Measurements from ENCODE around the gene WFDC1.

WFDC1 gene

GRCh38 chr16:84294531-84295142 lies at the start of gene WFDC1:
WFDC1 (plus strand) TSS chr16:84294878; CDS start chr16:84294972, 94 bp downstream.
- DNase-seq = no peak

GRCh38 chr16:84245956-84246678 lies 48.6 kb upstream of the WFDC1 start:
- no peak for DNase-seq

DNA sequence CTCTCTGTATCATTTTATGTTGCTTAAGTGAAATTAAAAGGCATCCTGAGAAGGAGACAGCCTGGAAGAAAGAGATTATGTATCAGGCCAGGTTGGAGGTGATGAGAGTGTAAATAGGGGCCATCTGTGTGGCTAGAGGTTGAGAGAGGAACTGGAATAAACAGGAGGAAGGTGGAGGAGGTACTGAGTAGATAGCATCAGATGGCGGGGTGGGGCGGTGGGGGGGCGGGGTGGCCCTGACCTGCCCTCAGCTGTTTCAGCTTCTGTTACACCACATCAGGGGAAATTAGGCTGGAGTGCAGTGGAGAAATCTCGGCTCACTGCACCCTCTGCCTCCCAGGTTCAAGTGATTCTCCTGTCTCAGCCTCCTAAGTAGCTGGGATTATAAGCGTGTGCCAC lies 48.0 kb upstream of the WFDC1 start:
- DNase-seq = no peak

DNA sequence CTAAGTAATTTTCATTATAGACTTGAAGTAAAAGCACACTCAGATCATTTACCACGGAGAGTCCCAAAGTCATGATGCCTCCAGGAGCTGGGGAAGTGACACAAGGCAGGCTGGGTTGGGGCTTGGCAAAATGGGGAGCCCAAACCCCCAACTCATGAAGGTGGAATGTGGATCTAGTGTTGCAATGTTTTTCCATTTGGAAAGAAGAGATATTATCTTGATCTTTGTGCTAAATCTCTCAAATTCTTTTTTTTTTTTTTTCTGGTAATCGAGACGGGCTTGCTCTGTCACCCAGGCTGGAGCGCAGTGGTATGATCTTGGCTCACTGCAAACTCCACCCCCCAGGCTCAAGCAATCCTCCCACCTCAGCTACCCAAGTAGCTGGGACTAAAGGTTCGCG lies 47.3 kb upstream of the WFDC1 start:
- DNase-seq = no peak

GRCh38 chr16:84247844-84248243 lies 46.8 kb upstream of the WFDC1 start:
- DNase-seq = no peak

GRCh38 chr16:84252184-84252583 lies 42.5 kb upstream of the WFDC1 start:
- no peak for DNase-seq

GRCh38 chr16:84253173-84253572 lies 41.5 kb upstream of the WFDC1 start:
- DNase-seq = no peak

DNA sequence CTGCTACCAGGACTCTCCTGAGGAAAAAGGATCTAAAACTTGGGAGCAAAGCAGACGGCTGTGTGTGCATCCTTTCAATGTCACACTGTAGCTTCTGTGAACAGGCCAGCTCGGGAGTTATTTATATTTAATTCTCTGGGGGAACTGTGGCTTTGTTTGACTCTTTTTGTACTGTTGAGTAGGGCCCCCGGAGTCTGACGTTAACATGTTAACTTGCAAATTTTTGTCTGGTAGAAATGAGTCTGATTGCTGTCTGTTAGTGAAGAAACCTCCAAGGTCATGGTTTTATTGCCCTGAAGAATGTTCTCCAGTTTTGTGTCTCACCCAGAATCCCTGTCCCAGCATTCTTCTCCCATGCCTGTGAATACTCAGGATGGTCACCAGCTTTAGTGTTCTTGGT lies 40.6 kb upstream of the WFDC1 start:
- DNase-seq = no peak

GRCh38 chr16:84255050-84255810 lies 39.4 kb upstream of the WFDC1 start:
- no peak for DNase-seq

DNA sequence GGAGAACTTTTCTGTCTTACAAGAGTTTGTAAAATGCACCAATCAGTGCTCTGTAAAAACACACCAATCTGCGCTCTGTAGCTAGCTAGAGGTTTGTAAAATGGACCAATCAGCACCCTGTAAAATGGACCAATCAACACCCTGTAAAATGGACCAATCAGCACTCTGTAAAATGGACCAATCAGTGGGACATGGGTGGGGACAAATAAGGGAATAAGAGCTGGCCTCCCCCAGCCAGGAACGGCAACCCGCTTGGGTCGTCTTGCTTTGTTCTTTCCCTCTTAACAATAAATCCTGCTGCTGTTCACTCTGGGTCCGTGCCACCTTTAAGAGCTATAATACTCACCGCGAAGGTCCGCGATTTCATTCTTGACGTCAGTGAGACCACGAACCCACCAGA lies 36.4 kb upstream of the WFDC1 start:
- no peak for DNase-seq

- DNase-seq = no peak
Observed at GRCh38 chr16:84259691-84260090, 35.0 kb upstream of the WFDC1 start.

DNA sequence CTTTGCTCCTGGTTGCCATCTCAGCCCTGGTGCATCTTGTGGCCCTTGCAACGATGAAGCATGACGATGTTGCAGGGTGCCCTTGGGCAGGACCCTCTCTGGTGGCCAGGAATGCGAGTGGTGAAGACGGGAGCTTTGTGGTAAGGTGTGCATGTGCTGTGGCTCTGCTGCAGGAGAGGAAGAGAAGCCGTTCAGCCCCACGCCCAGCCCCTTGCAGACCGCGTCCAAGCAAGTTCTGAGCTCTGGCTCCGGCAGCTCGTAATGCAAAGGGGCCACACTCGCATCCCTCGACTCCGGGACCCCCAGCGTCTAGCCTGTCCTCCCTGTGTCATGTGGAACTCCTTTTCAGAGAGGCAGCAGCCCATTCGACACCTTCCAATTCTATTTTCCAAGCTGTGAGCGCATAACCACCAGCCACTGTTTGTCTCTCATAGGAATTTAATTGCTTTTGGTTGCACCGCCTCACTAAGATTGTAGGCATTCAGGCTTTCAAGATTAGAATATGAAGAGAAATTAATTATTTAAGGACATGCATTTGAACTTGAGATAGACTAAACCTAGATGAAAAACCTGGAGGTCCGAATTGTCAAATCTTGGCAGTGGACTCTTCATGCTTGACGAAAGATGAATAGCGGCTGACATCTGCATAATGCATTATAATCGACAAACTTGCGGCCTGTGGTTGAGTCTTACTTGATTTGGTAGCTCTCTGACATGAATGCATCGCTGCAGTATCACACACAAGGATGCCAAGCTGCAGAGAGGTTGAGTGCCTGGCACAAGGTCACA lies 33.7 kb upstream of the WFDC1 start:
- DNase-seq = no peak

DNA sequence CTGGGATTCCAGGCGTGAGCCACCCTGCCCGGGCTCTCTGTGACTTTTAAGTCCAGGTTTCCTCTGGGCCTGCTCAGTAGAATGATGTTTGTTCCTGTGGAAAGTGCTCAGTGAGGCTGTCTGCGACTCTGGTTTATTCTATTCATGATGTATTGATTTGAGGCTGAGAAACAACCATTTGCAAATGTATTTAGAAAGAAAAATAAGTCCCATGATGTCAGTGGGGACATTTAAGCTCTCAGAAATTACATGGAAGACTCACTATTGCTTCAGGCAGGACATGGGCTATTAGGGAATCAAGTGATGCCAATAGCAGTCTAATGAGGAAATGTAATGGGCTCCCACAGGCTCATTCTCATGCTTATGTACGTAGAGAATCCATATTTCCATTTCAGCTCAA lies 32.6 kb upstream of the WFDC1 start:
- no peak for DNase-seq

GRCh38 chr16:84262939-84263338 lies 31.7 kb upstream of the WFDC1 start:
- no peak for DNase-seq

GRCh38 chr16:84266451-84266850 lies 28.2 kb upstream of the WFDC1 start:
- no peak for DNase-seq

- no peak for DNase-seq
Observed at GRCh38 chr16:84267380-84267779, 27.3 kb upstream of the WFDC1 start.

GRCh38 chr16:84268291-84269040 lies 26.2 kb upstream of the WFDC1 start:
- no peak for DNase-seq

GRCh38 chr16:84270071-84270470 lies 24.6 kb upstream of the WFDC1 start:
- no peak for DNase-seq

DNA sequence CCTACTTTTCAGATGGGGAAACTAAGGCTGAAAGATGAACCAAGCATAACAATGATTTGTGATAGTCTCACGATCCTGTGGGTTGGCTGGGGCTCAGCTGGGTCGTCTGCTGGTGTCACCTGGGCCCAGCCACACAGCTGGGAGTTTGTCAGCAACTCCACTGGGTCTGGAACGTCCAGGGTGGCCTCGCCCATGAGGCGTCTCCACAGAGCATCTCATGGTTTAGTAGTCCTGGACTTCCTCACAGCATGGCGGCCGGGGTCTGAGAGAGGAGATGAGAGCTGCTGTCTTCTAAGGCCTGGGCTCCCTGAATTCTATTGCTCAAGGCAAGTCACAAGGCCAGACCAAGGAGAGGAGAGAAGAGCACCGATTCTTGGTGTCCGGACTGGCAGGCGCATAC lies 24.1 kb upstream of the WFDC1 start:
- DNase-seq = no peak

- no peak for DNase-seq
Observed at GRCh38 chr16:84271037-84271436, 23.6 kb upstream of the WFDC1 start.

GRCh38 chr16:84271866-84272265 lies 22.8 kb upstream of the WFDC1 start:
- no peak for DNase-seq

GRCh38 chr16:84272740-84273320 lies 21.8 kb upstream of the WFDC1 start:
- DNase-seq = no peak

All from CD4-positive, alpha-beta T cell treated with Interleukin-6 for 4 hours (primary cell).